Activated naive CD8-positive, alpha-beta T cell treated with anti-CD3 and anti-CD28 coated beads, Interleukin-2, amount 50 U/mL, for 16 hours (primary cell): Measurements from ENCODE around the gene NACC2.
"Not testable (repeated sequence)": the region's sequence is repeated elsewhere in the genome, so short reads cannot be mapped to it uniquely, and the experiment has no call there.

Experiments
- DNase-seq: peaks from one replicate; pipeline ENCODE4 v3.0.0-alpha.2; 2020; ENCODE audit warnings: low read depth, low spot score

Gene NACC2

DNA sequence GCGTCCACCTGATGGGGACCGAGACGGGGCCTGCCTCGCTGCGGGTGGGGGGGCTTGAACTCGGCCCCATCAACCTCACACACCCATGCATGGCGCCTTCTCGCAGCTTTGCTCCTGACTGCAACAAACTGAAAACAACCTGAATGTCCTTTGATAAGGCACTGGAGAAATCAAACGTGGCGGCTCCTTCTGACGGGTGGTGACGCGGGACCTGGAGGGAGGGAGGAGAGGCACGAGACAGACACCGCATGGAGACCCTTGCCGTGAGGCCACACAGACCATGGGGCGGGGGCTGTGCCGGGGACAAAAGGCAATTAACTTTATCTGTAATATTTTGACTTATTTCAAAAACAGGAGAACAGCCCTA, 48.6 kb downstream of the NACC2 start:
- no peak for DNase-seq

DNA sequence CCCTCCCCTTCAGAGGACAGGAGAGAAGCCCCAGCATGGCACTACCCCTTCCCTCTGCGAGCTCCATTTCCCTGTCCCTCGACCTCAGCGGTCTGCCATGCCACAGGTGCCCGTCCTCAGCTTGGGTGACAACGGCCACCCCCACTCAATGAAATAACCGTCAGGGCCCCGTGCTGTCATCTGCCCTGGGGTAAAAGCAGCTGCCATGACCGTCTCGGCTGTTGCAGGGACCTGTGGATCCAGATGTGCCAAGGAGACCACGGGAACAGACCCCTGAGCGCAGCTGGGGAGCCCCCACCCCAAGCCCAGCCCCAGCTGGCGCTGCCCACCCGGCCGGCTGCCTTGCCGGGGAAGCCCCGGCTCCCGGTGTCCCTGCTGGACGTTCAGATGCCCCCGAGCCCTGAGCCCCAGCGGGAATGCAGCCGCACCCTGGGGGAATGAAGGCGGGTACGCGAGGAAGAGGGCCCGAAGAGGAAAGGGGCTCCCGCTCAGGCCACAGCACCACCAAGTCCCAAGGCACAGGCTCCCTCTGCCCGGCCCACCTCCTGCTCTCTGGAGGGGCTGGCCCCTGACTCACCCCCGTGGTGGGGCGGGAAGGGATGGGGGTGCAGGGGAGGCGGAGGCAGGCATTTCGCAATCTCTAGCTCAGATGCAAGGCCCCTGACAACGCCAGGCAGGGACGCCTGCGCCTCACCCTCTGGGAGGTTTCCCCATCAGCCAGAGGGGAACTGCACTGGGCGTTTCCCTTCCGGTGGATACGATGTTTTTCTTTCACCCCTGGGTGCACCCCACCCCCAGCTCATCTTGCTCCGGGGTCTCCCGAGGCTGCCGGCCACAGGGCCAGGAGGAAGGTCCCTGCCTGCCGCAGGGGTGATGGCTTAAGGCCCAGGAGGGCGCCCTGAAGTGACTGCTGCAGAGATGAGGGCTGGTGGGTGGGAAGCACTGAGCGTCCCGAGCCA, 49.2 kb downstream of the NACC2 start:
- no peak for DNase-seq

DNA sequence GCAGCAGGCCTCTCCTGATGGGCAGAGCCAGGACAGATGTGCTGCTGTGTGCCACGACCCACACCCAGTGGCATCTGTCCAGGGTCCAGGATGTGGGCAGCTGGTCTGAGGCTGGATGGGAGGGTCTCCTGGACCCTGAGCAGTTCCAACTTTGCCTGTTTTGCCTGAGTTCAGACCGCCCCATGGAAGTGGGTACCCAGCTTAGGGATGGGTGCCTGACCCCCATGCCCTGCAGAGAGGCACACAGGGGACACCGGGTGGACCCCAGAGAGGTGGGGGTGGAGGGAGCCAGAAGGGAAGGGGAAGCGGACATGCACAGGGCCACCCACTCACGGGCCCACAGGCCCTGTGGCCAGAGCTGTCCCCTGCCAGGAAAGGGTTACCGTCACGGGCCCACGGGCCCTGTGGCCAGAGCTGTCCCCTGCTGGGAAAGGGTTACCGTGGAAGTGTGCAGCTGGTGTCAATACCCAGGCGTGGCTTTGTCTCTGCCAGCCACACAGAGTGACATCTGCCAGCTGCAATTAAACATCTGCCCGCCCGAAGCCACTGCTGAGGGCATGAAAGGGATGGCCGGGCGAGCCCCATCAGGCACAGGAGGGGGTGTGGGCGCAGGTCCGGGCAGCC, 50.0 kb downstream of the NACC2 start:
- no peak for DNase-seq

DNA sequence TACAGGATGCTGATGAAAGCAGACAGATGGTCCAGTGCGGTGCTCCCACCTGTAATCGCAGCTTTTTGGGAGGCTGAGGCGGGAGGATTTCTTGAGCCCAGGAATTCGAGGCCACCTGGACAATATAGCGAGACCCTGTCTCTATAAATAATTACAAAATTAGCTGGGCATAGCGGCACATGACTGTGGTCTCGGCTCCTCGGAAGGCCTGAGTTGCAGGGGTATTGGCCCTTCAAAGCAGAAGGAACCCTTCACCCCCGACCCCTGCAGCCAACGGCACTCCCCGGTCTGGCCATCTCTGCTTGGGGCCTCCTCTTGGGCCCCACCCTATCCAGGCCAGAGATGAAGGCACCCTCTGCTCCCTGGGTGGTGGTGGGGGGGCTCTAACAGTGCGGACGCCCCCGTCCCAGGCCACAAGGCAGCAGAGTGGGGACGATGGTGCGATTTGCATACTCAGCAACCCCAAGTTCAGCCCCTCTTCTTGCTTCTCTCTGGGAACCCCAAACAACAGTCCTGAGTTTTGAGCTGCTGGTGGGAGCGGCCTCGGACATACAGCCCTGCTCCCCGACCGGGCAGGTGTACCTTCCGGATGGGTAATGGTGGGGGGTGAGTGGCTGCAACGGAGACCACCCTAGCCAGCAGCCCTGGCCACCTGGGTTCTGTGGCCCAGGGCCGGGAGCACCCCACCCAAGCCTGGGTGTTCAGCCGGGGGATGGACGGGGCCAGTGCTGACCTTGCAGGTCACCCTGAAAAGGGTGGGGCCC, 50.7 kb downstream of the NACC2 start:
- no peak for DNase-seq

DNA sequence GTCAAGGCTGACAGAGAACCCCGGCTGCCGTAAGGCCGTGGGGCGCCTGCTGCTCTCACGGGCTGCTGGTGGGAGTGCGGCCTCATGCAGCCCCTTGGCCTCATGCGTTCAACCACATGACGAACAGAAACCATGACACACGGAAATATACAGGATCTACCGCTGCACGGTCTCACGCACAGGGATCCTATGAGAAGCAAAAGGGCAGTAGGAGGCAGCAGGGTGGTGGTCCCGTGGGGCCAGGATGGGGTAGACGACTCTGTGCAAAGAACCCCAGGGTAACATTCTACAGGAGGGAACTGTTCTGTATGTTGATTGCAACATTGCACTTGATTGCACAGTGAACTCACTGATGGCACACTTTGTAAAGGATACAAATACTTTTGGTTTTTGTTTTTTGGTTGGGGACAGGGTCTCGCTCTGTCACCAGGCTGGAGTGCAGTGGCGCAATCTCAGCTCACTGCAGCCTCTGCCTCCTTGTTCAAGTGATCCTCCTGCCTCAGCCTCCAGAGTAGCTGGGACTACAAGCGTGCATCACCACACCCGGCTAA, 51.6 kb downstream of the NACC2 start:
- no peak for DNase-seq

DNA sequence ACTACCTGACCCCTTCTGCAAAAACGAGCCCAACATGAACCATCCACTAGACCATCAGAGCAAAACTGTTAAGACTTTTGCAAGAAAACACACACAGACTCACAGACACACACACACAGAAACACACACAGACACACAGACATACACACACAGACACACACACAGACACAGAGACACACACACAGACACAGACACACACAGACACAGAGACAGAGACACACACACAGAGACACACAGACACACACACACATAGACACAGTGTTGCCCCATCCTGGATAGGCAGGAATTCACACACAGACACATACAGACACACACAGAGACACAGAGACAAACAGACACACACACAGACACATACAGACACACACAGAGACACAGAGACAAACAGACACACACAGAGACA, 52.5 kb downstream of the NACC2 start:
- no peak for DNase-seq

DNA sequence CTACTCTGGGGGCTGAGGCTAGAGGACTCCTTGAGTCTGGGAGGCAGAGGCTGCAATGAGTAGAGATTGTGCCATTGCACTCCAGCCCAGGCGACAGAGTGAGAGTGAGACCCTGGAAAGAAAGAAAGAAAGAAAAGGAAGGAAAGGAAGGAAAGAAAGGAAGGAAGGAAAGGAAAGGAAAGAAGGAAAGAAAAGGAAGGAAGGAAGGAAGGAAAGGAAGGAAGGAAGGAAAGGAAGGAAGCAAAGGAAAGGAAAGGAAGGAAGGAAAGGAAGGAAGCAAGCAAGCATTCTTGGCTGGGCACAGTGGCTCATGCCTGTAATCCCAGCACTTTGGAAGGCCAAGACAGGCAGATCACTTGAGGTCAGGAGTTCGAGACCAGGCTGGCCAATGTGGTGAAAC, 54.2 kb downstream of the NACC2 start:
- DNase-seq = not testable (repeated sequence)

DNA sequence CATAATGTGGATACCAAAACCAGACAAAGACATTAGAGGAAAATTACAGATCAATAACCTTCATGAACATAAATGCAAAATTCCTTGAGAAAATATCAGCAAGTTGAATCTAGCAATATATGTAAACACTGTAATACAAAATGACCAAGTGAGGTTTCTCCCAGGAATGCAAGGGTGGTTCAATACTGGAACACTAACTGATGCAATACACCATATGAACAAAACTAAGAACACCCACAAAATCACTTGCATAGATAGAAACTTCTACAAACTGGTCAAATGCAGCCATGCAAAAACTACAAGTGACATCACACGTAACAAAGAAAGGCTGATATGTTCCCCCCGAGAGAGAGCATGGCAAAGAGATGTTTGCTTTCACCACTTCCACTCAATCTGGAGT, 55.6 kb downstream of the NACC2 start:
- DNase-seq = no peak

DNA sequence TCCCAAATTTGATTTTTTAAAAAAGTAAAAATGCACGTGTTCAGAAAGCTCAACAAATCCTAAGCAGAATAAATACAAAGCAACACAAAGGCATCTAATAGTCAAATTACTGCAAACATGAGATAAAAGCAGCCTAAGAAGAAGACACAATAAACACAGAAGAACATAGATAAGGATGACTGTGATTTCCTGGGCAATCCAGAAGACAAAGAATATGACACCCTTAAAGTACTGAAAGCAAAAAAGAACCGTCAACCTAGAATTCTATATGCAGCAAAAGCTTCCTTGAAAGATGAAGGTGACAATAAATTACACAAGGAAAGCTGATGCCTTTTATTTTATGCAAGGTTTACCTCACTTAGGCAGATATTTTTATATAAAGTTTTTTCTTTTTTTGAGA, 58.2 kb downstream of the NACC2 start:
- DNase-seq = no peak

DNA sequence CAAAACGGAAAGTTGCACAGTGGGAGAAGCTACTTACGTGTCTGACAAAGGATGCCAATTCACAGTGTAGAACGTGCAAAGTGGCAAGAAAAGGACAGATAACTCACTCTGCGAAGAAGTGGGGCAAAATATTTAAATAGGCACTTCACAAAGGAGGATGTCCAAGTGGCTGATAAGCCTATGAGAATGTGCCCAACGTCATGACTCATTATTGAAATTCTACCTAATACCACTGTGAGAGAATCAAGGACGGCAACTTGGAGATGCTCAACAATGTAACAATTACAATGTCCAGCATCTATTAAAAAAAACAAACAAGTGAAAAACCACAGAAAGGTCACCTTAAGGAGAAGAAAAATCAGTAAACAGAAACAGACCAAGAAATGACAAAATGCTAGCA, 59.0 kb downstream of the NACC2 start:
- no peak for DNase-seq

DNA sequence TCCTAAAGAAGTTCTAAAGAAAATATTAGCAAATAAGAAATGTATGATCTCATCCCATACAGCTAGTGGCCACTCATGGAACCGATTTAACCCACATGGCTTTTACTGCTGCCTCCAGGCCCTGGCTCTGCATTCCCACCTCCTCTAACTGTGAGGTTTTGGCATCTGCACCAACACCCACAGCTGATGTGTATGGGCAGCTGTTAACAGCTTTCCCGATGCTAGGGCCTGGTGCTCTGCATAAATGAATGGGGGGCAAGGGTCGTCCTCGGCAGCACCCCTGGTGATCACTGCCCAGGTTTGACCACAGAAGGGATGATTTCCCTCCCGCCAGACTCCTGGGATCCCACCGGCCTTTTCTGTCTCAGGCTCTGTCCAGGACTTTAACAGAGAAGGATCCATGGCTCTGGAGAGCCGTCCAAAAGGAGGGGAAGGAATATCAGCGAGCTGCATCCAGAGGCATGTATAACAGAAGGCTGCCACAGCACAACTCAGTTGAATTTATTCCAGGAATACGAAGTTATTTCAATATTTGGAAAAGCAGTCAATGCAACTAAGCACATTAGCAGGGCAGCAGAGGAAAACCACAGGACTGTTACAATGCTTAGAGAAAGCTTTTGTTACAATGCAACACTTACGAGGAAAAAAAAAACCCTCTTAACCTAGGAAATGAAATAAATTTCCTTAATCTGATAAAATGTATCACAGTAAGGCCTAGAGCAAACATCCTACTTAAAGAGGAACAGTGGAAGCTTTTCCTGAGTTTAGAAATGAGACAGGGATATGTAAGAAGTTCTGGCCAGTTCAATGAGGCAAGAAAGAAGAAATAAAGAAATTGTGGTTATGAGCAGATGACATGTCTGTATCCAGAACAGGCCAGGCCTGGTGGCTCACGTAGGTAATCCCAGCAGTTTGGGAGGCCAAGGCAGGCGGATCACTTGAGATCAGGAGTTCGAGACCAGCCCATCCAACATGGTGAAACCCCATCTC, 63.1 kb downstream of the NACC2 start:
- no peak for DNase-seq

DNA sequence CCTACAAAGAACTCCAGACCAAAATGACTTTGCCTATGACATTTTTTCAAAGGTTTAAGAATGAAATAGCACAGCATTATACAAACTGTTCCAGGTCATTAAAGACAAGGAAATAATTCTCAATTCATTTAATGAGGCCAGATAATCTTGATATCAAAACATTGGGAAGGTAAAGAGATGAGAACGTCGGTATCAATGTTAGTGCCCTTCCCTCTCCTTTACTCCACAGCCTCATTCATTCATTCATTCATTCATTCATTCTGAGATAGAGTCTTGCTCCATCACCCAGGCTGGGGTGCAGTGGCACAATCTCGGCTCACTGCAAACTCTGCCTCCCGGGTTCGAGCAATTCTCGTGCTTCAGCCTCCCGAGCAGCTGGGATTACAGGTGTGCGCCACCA, 64.0 kb downstream of the NACC2 start:
- DNase-seq = no peak

DNA sequence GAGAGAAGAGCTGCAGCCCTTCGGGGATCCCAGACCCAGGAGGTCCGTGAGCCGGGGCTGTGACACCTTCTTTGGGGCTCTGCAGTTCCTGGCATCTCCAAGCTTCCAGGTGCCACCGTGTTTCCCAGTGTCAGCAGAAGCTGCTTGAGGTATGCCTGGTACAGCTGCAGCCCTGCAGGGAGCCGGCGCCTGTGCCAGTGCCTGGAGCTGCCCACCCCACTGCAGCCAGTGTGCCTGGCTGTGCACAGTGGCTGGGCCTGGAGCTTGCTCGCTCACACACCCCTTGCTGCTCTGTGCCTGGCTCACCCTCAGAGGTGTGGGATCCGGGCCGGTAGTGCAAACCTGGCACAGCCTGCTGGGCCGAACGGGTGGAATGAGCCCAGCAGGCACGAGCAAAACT, 65.5 kb downstream of the NACC2 start:
- DNase-seq = no peak

DNA sequence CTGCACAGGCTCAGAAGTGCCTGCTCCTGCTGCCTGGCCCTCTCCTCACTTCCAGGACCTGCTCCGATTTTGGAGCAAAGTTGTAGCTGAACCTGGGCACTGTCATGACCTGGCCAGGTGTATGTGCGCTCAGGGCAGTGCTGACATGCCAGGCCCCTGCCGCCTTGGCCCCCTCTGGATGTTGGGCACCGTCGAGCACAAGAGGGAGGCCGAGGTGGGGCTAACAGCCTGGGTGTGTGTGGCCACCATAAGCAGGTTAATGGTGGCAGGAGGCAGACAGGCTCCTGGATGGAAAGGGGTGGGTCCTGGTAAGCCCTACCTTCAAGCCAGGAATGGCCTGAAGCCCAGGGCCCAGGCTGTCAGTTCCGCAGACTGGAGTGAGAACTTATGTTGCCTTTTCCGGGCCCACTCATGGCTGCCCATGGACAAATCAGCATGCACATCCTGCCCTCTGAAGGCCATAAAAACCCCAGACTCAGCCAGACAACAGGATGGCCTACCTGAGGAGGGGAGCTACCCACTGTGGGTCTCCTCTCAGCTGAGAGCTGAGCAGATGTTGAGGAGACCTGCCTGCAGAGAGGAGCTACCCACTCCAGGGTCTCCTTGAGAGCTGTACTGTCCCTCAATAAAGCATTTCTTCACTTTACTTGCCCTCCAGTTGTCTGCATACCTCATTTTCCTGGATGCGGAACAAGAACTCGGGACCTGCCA, 66.2 kb downstream of the NACC2 start:
- DNase-seq = no peak

DNA sequence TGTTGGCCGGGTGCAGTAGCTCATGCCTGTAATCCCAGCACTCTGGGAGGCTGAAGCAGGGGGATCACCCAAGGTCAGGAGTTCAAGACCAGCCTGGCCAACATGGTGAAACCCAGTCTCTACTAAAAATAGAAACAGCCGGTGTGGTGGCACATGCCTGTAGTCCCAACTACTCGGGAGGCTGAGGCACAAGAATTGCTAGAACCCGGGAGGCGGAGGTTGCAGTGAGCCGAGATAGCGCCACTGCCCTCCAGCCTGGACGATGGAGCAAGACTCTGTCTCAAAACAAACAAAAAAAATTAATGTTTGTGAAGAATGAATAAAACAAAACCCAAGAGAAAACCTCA, 68.2 kb downstream of the NACC2 start:
- DNase-seq = not testable (repeated sequence)

DNA sequence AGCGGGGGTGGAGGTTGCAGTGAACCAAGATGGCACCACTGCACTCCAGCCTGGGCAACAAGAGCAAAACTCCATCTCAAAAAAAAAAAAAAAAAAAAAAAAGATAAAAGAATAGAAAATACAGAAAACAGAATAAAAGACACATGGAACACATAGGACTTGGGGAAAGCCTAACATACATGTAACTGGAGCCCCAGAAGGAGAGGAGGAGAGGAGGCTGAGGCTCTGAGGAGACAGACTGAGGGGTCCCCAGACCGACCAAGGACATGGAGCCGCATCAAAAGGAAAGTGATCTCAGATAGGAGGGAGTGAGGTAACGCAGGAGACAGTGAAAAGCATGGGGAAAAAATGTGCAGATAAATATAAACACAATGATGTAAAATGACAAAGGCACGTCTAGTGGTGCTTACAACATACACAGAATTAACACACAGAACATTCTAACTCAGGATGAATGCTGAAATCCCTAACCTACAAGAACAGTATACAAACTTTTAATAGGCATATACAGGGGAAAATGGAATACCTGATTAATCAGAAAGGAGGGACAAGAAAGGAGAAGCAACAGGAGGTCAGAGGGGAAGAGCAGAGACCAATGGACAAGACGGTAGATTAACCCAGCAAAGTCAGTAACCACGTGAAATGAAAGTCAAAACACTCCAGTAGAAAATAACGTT, 68.7 kb downstream of the NACC2 start:
- DNase-seq = no peak

DNA sequence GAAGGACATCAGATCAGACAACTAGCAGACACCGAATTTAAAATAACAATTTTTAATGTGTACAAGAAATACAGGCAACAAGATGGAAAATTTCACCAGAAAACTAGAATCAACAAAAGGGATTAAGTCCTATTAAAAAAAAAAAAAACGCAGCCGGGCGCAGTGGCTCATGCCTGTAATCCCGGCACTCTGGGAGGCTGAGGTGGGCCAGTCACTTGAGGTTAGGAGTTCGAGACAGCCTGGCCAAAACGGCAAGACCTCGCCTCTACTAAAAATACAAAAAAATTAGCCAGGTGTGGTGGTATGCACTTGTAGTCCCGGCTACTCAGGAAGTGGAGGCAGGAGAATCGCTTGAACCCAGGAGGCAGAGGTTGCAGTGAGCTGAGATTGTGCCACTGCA, 69.6 kb downstream of the NACC2 start:
- DNase-seq = no peak

DNA sequence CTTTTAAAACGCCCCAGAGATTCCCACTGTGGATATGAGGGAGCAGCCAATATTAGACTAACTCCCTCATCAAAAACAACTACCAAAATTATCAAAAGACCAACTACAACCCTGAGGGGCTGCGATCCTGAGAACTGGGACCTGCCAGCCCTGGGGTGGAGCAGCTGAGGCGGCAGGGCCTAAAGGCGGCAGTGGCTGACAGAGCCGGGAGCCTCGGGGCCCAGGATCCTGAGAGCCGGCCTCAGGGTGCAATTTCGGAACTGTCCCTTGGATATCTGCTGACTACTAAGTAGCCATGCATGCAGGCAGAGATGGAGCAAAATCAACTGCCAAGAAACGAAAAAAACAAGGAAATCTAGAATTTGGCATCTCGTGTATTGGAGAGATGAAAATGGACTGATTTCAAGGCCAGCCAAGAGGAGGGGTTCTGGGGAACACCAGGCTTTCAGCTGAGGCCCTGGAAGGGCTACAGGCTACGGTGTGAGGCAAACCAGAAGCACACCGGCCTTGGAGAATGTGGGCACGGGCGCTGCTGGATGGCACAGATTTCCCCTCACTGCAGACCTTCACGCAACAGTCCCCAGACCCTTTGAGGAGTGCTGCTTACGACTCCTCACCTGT, 70.3 kb downstream of the NACC2 start:
- DNase-seq = no peak

DNA sequence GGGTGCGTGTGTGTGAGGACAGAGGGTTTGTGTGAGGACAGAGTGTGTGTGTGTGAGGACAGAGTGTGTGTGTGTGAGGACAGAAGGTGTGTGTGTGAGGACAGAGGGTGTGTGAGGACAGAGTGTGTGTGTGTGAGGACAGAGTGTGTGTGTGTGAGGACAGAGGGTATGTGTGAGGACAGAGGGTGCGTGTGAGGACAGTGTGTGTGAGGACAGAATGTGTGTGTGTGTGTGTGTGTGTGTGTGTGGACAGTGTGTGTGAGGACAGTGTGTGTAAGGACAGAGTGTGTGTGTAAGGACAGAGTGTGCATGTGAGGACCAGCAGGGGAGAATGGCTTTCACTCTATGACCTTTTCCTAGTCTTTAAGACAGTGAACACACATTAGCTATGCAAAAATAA, 70.8 kb downstream of the NACC2 start:
- DNase-seq = no peak
